Endothelial cell of umbilical vein (primary cell): ENCODE results near the gene MED25. TPM values are rescaled to one million over a fixed set of nuclear protein-coding genes. Genes with fewer than 3 reads are reported as not detected.

Experiments
- BruUV-seq: library from RNA; stranded (reverse); fragments of 400-500 nt; replicated peaks from 2 replicates; lab custom pipeline; 2021; lab: Mats Ljungman, UMichigan
- CTCF ChIA-PET: fragments of 300-600, 350-600 bp; sonication (Branson Sonifier 250); formaldehyde crosslinking; loops from one replicate; lab custom pipeline; 2021; ENCODE audit warnings: antibody characterized with exemption, inconsistent platforms; lab: Charles Lee
- POLR2A ChIA-PET: fragments of 300-600, 350-600 bp; sonication (Branson Sonifier 250); formaldehyde crosslinking; loops from one replicate; lab custom pipeline; 2021; ENCODE audit warnings: antibody characterized with exemption, inconsistent platforms; lab: Charles Lee
- DNase-seq: peaks from one replicate; pipeline ENCODE4 v3.0.0-alpha.2; 2011; ENCODE audit warnings: low read depth, low spot score
- FAIRE-seq: peaks from 2 replicates; lab custom pipeline; 2011; peaks lifted over from hg19 to GRCh38; lab: Jason Lieb, UNC
- H2AFZ ChIP-seq: 2 replicates; pipeline ENCODE4 v1.6.0; 2012; ENCODE audit warnings: low read depth, low read length, control low read depth, inconsistent platforms
- H3K27ac ChIP-seq: 2 replicates; pipeline ENCODE4 v1.5.1; 2011; ENCODE audit warnings: low read depth, mild to moderate bottlenecking, control low read depth, low read length, moderate library complexity; ENCODE audit not compliant: insufficient read depth
- H3K27me3 ChIP-seq, 2 experiments: 2 replicates each; pipeline versions ENCODE4 v1.6.0 to v1.6.1; 2011; ENCODE audit warnings: low read length in 2 of 2, mixed read lengths in 1 of 2; ENCODE audit not compliant: control insufficient read depth in 2 of 2, insufficient read depth in 2 of 2
- H3K36me3 ChIP-seq, 2 experiments: 2 replicates in 1 of 2; 3 replicates in 1 of 2; pipeline ENCODE4 v1.5.1; 2011; ENCODE audit warnings: low read length in 2 of 2, mild to moderate bottlenecking in 1 of 2, moderate library complexity in 1 of 2; ENCODE audit not compliant: control insufficient read depth in 2 of 2, insufficient read depth in 2 of 2; ENCODE audit errors: extremely low read depth in 1 of 2
- H3K4me1 ChIP-seq: 3 replicates; pipeline ENCODE4 v1.5.1; 2011; ENCODE audit warnings: mild to moderate bottlenecking, low read length; ENCODE audit not compliant: control insufficient read depth, insufficient read depth; ENCODE audit errors: extremely low read depth
- H3K4me2 ChIP-seq: 2 replicates; pipeline ENCODE4 v1.6.1; 2011; ENCODE audit warnings: low read length, control low read depth, mixed read lengths; ENCODE audit not compliant: insufficient read depth
- H3K4me3 ChIP-seq, 3 experiments: fragments of 200-600 bp in 1 of 3; sonication (generic), shearing (Covaris generic) in 1 of 3; replicated peaks in 1 of 3; 2 replicates each; pipeline ENCODE4 v1.5.1; 2011 to 2016; ENCODE audit warnings: control low read depth in 3 of 3, low read length in 3 of 3, mild to moderate bottlenecking in 2 of 3, inconsistent platforms in 1 of 3, low read depth in 1 of 3, moderate library complexity in 1 of 3; ENCODE audit not compliant: insufficient read depth in 1 of 3
- H3K79me2 ChIP-seq: 2 replicates; pipeline ENCODE4 v1.6.0; 2012; ENCODE audit warnings: low read length, inconsistent platforms; ENCODE audit not compliant: control insufficient read depth, insufficient read depth
- H3K9ac ChIP-seq: replicated peaks from 2 replicates; pipeline ENCODE3; 2011; ENCODE audit warnings: low read length, control low read depth; ENCODE audit not compliant: insufficient read depth; ENCODE audit errors: extremely low read depth
- H3K9me1 ChIP-seq: replicated peaks from 3 replicates; pipeline ENCODE4 v1.6.0; 2011; ENCODE audit warnings: mild to moderate bottlenecking, low read length; ENCODE audit not compliant: control insufficient read depth, insufficient read depth; ENCODE audit errors: extremely low read depth
- H3K9me3 ChIP-seq: replicated peaks from 2 replicates; pipeline ENCODE4 v1.5.1; 2012; ENCODE audit warnings: low read length, inconsistent platforms; ENCODE audit not compliant: control insufficient read depth, insufficient read depth
- H4K20me1 ChIP-seq: replicated peaks from 2 replicates; pipeline ENCODE3; 2011; ENCODE audit warnings: mild to moderate bottlenecking, low read length; ENCODE audit not compliant: control insufficient read depth, insufficient read depth; ENCODE audit errors: extremely low read depth
- EZH2 ChIP-seq: IDR thresholded peaks from 2 replicates; pipeline ENCODE4 v1.6.1; 2012; ENCODE audit warnings: borderline replicate concordance, low read depth, mild to moderate bottlenecking, moderate library complexity, low read length, inconsistent platforms; ENCODE audit not compliant: severe bottlenecking
- FOS ChIP-seq: IDR thresholded peaks from 2 replicates; pipeline ENCODE4 v1.6.1; 2011; ENCODE audit warnings: mild to moderate bottlenecking, low read length, moderate library complexity, borderline replicate concordance; ENCODE audit not compliant: insufficient read depth
- GATA2 ChIP-seq: IDR thresholded peaks from 2 replicates; pipeline ENCODE4 v1.7.0; 2011; ENCODE audit warnings: low read depth, mild to moderate bottlenecking, moderate library complexity, mixed read lengths, low read length; ENCODE audit not compliant: insufficient read length, insufficient read depth
- JUN ChIP-seq: IDR thresholded peaks from 2 replicates; pipeline ENCODE4 v1.6.1; 2011; ENCODE audit warnings: borderline replicate concordance, low read depth; ENCODE audit not compliant: insufficient read length, insufficient read depth
- MYC ChIP-seq: IDR thresholded peaks from one replicate; pipeline ENCODE4 v1.6.1; 2011; ENCODE audit warnings: mild to moderate bottlenecking, low read depth, low read length
- POLR2A ChIP-seq: IDR thresholded peaks from 2 replicates; pipeline ENCODE4 v1.6.1; 2012; ENCODE audit warnings: low read depth, mild to moderate bottlenecking, control low read depth, low read length
- POLR2AphosphoS5 ChIP-seq: IDR thresholded peaks from 2 replicates; pipeline ENCODE4 v1.6.1; 2012; ENCODE audit warnings: low read depth, mild to moderate bottlenecking, control low read depth, low read length, moderate library complexity; ENCODE audit not compliant: insufficient read depth
- dilution Hi-C: fragments of 300-500 bp; cut with MboI; formaldehyde crosslinking; loops from one replicate; pipeline ENCODE4 v1.15.0; 2019; ENCODE audit warnings: low sequenced_read_pairs; ENCODE audit not compliant: extremely low pct_ligation_motif_present
- intact Hi-C: fragments of 100-400 bp; cut with micrococcal nuclease; formaldehyde crosslinking; loops from one replicate; pipeline ENCODE4 v1.10.0; 2022
- polyA plus RNA-seq, 4 experiments: library from polyadenylated mRNA; depleted of rRNA in 3 of 4; stranded (reverse) in 3 of 4; unstranded in 1 of 4; fragments of >200 nt; gene quantifications; 2 replicates each; pipeline versions ENCODE4 v1.2.1 to v1.2.3, GENCODE V29; 2011 to 2012; ENCODE audit warnings: missing spikeins in 1 of 4
- total RNA-seq: library from RNA; stranded (reverse); gene quantifications from 2 replicates; pipeline ENCODE4 v1.2.3, GENCODE V29; 2021
- TF ChIP-seq, protein P1 (sequence below): IDR thresholded peaks from 2 replicates; pipeline ENCODE4 v1.6.1; 2011; ENCODE audit not compliant: insufficient read depth, insufficient read length
- TF ChIP-seq, protein P2 (sequence below), 2 donors: IDR thresholded peaks; 1 replicate in 1 of 2; 2 replicates in 1 of 2; pipeline ENCODE4 v1.5.1; 2011; ENCODE audit warnings: low read length in 2 of 2, mild to moderate bottlenecking in 2 of 2, moderate library complexity in 2 of 2, control low read depth in 1 of 2, inconsistent platforms in 1 of 2, low read depth in 1 of 2; ENCODE audit not compliant: insufficient read depth in 1 of 2; ENCODE audit errors: extremely low read depth in 1 of 2

Gene MED25
- total and polyA plus RNA-seq, 2 donors (not counting 3 experiments of a cell fraction or from before 2014, with no cell fraction given), result 31.7 to 62.9 TPM

DNA sequence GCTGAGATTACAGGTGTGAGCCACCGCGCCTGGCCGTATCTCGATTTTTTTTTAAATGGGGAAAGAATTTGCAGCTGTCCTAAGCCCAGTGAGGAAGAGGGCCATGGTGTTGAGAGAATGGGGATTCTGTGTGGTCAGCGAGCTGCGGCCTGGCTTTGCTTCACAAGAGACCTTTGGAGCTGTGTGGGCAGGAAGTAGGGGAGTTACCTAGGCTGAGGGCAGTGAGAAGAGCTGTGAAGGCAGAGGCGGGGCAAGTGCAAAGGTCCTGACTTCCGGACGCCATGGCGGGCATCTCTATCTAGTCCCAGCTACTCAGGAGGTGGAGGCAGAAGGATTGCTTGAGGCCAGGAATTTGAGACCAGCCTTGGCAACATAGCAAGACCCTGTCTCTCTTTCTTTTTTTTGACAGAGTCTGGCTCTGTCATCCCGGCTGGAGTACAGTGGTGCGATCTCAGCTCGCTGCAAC, 46.4 kb upstream of the MED25 start:
- peaks cover 0 to 6% of the 10 kb centered on the region in 2 experiments for H3K36me3 ChIP-seq
- H3K4me1 ChIP-seq, result peaks cover 12% of the 10 kb centered on the region
- H4K20me1 ChIP-seq, result no peaks in the 10 kb centered on the region
- no peak overlapping the region for H3K4me3 ChIP-seq
- no peaks in the 10 kb centered on the region for H3K27me3 ChIP-seq
- no peak overlapping the region for H3K27ac ChIP-seq
- dilution Hi-C loops (no loop called here), intact Hi-C loops (no loop called here)
- no peak overlapping the region for H2AFZ ChIP-seq
- no peaks in the 10 kb centered on the region for H3K9me3 ChIP-seq
- H3K4me2 ChIP-seq, result no peak overlapping the region
- H3K9me1 ChIP-seq, result no peaks in the 10 kb centered on the region
- BruUV-seq, result no TSS peak
- TF ChIP-seq JUN, result no peak
- TF ChIP-seq MYC, result no peak
- no peak for TF ChIP-seq EZH2
- TF ChIP-seq, protein P1, sequence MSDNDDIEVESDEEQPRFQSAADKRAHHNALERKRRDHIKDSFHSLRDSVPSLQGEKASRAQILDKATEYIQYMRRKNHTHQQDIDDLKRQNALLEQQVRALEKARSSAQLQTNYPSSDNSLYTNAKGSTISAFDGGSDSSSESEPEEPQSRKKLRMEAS, result no peak
- TF ChIP-seq FOS, result no peak
- TF ChIP-seq POLR2A, result no peak
- TF ChIP-seq GATA2, result no peak
- TF ChIP-seq, protein P2, sequence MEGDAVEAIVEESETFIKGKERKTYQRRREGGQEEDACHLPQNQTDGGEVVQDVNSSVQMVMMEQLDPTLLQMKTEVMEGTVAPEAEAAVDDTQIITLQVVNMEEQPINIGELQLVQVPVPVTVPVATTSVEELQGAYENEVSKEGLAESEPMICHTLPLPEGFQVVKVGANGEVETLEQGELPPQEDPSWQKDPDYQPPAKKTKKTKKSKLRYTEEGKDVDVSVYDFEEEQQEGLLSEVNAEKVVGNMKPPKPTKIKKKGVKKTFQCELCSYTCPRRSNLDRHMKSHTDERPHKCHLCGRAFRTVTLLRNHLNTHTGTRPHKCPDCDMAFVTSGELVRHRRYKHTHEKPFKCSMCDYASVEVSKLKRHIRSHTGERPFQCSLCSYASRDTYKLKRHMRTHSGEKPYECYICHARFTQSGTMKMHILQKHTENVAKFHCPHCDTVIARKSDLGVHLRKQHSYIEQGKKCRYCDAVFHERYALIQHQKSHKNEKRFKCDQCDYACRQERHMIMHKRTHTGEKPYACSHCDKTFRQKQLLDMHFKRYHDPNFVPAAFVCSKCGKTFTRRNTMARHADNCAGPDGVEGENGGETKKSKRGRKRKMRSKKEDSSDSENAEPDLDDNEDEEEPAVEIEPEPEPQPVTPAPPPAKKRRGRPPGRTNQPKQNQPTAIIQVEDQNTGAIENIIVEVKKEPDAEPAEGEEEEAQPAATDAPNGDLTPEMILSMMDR (IDR thresholded peaks at IDR 0.05; ENCODE audit: extremely low read depth in 1 of 2, insufficient read depth in 1 of 2, low read depth in 1 of 2, low read length in 2 of 2), result no peak
- TF ChIP-seq POLR2AphosphoS5, result no peak
- peaks cover 52% of the 10 kb centered on the region for H3K79me2 ChIP-seq
- CTCF ChIA-PET, result interaction anchor here (1.0 kb wide), 1 partner anchor 16 kb away, joined by 3 read pairs; no protein-coding TSS in a partner anchor
- DNase-seq (no peak), FAIRE-seq (no peak)
- POLR2A ChIA-PET, result no interaction called here
- no peak overlapping the region for H3K9ac ChIP-seq
